Measurements from ENCODE around the gene TRMU. TPM values are rescaled to one million over a fixed set of nuclear protein-coding genes. Genes with fewer than 3 reads are reported as not detected.

TRMU gene
- total RNA-seq, 1 experiment from 2014 or later, result 46.6 TPM

- H3K27me3 Mint-ChIP-seq (ENCODE audit: insufficient read depth, unreplicated experiment), result no peaks in the 10 kb centered on the region
- H3K27ac Mint-ChIP-seq (ENCODE audit: low read depth, unreplicated experiment), result no peak overlapping the region
- no peaks in the 10 kb centered on the region for H3K9me3 Mint-ChIP-seq (ENCODE audit: unreplicated experiment)
- H3K4me1 Mint-ChIP-seq (ENCODE audit: insufficient read depth, unreplicated experiment), result no peaks in the 10 kb centered on the region
- TF ChIP-seq, protein P1, sequence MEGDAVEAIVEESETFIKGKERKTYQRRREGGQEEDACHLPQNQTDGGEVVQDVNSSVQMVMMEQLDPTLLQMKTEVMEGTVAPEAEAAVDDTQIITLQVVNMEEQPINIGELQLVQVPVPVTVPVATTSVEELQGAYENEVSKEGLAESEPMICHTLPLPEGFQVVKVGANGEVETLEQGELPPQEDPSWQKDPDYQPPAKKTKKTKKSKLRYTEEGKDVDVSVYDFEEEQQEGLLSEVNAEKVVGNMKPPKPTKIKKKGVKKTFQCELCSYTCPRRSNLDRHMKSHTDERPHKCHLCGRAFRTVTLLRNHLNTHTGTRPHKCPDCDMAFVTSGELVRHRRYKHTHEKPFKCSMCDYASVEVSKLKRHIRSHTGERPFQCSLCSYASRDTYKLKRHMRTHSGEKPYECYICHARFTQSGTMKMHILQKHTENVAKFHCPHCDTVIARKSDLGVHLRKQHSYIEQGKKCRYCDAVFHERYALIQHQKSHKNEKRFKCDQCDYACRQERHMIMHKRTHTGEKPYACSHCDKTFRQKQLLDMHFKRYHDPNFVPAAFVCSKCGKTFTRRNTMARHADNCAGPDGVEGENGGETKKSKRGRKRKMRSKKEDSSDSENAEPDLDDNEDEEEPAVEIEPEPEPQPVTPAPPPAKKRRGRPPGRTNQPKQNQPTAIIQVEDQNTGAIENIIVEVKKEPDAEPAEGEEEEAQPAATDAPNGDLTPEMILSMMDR (IDR thresholded peaks at IDR 0.05; ENCODE audit: unreplicated experiment), result no peak
- DNase-seq (ENCODE audit: unreplicated experiment), result no peak
- no peak overlapping the region for H3K4me3 Mint-ChIP-seq (ENCODE audit: unreplicated experiment)
- BruUV-seq (replicated peaks), result no TSS peak
- ChIA-PET POLR2A (no interaction called here), CTCF (interaction anchor here (0.6 to 1.0 kb wide), 3 partner anchors 9 to 180 kb away, joined by 3 to 4 read pairs (median 3); no protein-coding TSS in a partner anchor)
- H3K36me3 Mint-ChIP-seq (ENCODE audit: insufficient read depth, unreplicated experiment), result peaks cover 31% of the 10 kb centered on the region
- intact Hi-C loops (cut with micrococcal nuclease), result no loop called here
Measured at GRCh38 chr22:46362203-46362933, 26.9 kb downstream of the TRMU start.

- Mint-ChIP-seq H3K4me1 (ENCODE audit: insufficient read depth, unreplicated experiment) (no peaks in the 10 kb centered on the region), H3K27ac (ENCODE audit: low read depth, unreplicated experiment) (no peak overlapping the region), H3K27me3 (ENCODE audit: insufficient read depth, unreplicated experiment) (no peaks in the 10 kb centered on the region), H3K4me3 (ENCODE audit: unreplicated experiment) (no peak overlapping the region), H3K9me3 (ENCODE audit: unreplicated experiment) (no peaks in the 10 kb centered on the region), H3K36me3 (ENCODE audit: insufficient read depth, unreplicated experiment) (peaks cover 36% of the 10 kb centered on the region)
- intact Hi-C loops (cut with micrococcal nuclease), result no loop called here
- DNase-seq (ENCODE audit: unreplicated experiment), result no peak
- TF ChIP-seq, protein P1 (IDR thresholded peaks at IDR 0.05; ENCODE audit: unreplicated experiment), result no peak
- BruUV-seq (replicated peaks), result no TSS peak
- ChIA-PET POLR2A (no interaction called here), CTCF (interaction anchor here (0.6 to 1.0 kb wide), 3 partner anchors 8 to 179 kb away, joined by 3 to 4 read pairs (median 3); no protein-coding TSS in a partner anchor)
Measured at GRCh38 chr22:46362934-46363515, 27.5 kb downstream of the TRMU start.

GRCh38 chr22:46363611-46364321, 28.3 kb downstream of the TRMU start:
- CTCF ChIA-PET, result no interaction called here
- no peak overlapping the region for H3K4me3 Mint-ChIP-seq (ENCODE audit: unreplicated experiment)
- H3K27ac Mint-ChIP-seq (ENCODE audit: low read depth, unreplicated experiment), result no peak overlapping the region
- no peaks in the 10 kb centered on the region for H3K27me3 Mint-ChIP-seq (ENCODE audit: insufficient read depth, unreplicated experiment)
- peaks cover 35% of the 10 kb centered on the region for H3K36me3 Mint-ChIP-seq (ENCODE audit: insufficient read depth, unreplicated experiment)
- H3K9me3 Mint-ChIP-seq (ENCODE audit: unreplicated experiment), result no peaks in the 10 kb centered on the region
- H3K4me1 Mint-ChIP-seq (ENCODE audit: insufficient read depth, unreplicated experiment), result no peaks in the 10 kb centered on the region
- POLR2A ChIA-PET, result no interaction called here
- no TSS peak for BruUV-seq (replicated peaks)
- intact Hi-C loops (cut with micrococcal nuclease), result no loop called here
- no peak for DNase-seq (ENCODE audit: unreplicated experiment)
- TF ChIP-seq, protein P1 (IDR thresholded peaks at IDR 0.05; ENCODE audit: unreplicated experiment), result no peak
